Measurements from ENCODE around the gene CST5.
"Not testable (repeated sequence)": the region's sequence is repeated elsewhere in the genome, so short reads cannot be mapped to it uniquely, and the experiment has no call there.

CST5 gene

DNA sequence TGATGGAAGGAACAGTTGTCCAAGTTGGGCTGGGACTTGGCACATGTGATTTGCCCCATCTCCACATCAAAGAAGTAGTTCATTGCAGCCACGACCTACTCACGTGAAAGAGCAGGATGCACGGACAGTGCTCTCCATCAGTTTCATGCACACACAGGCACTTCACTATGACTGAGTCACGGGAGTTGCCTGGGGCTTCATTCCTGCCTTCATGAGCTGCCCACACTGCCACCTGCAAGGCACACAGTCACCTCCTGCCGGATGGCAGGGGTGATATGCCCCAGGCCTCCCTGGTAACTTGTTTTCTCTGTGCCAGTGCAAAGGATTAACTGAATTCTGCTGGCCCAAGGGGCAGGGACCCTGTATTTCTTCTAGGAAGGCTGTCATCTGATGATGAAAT lies 22.8 kb downstream of the CST5 start:
- DNase-seq (ENCODE audit: low read depth in 3 of 3, low spot score in 1 of 3), result no peak

GRCh38 chr20:23856226-23856625 lies 23.3 kb downstream of the CST5 start:
- no peak for DNase-seq (ENCODE audit: low read depth in 3 of 3, low spot score in 1 of 3)

GRCh38 chr20:23841693-23842092 lies 37.9 kb downstream of the CST5 start:
- DNase-seq (ENCODE audit: low read depth in 3 of 3, low spot score in 1 of 3), result no peak

GRCh38 chr20:23835716-23836115 lies 43.8 kb downstream of the CST5 start:
- DNase-seq (ENCODE audit: low read depth in 3 of 3, low spot score in 1 of 3), result no peak

DNA sequence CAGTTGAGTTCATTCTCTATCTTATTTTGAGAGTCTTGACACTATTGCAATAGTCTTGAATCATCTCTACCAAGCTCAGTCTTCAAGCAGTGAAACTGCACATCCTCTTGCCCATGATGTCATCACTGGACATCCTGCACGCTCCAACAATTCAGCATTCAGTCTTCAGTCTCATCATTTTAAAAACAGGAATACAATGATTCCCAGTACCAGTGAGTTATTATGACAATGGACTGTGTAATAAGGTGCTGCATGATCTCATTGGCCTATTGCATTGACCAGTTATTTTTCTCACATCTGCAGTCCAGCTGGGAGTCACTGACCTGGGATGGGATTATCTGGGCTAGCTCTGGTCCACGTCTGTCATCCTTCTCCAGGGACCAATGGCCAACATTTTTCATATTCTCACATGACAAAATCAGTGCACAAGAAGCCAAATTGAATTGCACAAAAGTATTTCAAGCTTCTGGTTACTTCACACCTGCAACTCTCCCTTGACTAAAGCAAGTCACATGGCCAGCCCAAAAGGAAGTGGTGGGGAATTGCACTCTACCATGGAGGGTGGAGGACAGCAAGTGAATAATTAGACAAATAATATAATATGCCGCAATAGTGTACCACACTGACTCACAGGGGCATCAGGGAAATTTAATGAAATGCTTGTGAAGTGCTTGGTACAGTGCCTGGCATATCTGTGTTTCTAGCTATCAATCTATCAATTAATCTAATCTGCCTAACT lies 46.6 kb downstream of the CST5 start:
- no peak for DNase-seq (ENCODE audit: low read depth in 3 of 3, low spot score in 1 of 3)

- not testable (repeated sequence) for DNase-seq (ENCODE audit: low read depth in 3 of 3, low spot score in 1 of 3)
Observed at GRCh38 chr20:23831961-23832360, 47.6 kb downstream of the CST5 start.

DNA sequence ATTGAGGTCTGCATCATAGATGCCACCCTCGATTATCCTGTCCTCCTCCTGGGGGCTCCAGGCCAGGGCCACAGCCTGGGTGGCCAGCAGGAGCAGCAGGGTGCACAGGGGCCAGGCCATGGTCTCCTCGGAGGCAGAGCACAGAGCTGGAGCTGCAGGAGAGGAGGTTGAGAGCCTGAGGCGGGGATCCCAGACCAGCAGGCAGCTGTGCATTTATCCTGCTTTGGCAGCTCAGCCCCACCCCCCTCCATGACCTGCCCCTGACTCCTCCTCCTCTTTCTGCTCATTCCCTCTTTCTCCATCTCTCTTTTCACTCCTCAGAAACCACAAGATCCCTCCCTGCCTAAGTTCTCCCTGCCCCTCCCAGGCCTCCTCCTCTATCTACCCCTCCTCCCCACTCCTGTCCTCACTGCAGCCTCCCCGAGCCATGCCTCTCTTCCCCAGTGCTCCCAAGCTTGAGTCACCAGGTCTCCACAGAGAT lies 53.0 kb downstream of the CST5 start, which contains the start of gene CST2:
Gene CST2 (minus strand): TSS at position 189 of the 481 bp plus-strand sequence. CDS start 69 bp downstream, at position 120.
- no peak for DNase-seq (ENCODE audit: low read depth in 3 of 3, low spot score in 1 of 3)
